ENCODE measurements around the gene MSH3.

- TF ChIP-seq CTCF (IDR thresholded peaks at IDR 0.05) (no peak), EP300 (IDR thresholded peaks at IDR 0.05) (no peak)
- TF ChIP-seq, protein P1, sequence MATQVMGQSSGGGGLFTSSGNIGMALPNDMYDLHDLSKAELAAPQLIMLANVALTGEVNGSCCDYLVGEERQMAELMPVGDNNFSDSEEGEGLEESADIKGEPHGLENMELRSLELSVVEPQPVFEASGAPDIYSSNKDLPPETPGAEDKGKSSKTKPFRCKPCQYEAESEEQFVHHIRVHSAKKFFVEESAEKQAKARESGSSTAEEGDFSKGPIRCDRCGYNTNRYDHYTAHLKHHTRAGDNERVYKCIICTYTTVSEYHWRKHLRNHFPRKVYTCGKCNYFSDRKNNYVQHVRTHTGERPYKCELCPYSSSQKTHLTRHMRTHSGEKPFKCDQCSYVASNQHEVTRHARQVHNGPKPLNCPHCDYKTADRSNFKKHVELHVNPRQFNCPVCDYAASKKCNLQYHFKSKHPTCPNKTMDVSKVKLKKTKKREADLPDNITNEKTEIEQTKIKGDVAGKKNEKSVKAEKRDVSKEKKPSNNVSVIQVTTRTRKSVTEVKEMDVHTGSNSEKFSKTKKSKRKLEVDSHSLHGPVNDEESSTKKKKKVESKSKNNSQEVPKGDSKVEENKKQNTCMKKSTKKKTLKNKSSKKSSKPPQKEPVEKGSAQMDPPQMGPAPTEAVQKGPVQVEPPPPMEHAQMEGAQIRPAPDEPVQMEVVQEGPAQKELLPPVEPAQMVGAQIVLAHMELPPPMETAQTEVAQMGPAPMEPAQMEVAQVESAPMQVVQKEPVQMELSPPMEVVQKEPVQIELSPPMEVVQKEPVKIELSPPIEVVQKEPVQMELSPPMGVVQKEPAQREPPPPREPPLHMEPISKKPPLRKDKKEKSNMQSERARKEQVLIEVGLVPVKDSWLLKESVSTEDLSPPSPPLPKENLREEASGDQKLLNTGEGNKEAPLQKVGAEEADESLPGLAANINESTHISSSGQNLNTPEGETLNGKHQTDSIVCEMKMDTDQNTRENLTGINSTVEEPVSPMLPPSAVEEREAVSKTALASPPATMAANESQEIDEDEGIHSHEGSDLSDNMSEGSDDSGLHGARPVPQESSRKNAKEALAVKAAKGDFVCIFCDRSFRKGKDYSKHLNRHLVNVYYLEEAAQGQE (IDR thresholded peaks at IDR 0.05) = no peak
Observed at GRCh38 chr5:80755626-80756025, 101.2 kb downstream of the MSH3 start.
